LNCaP clone FGC (cell line): ENCODE measurements around the gene TMBIM6.

Experiments
- DNase-seq: peaks from one replicate; pipeline ENCODE4 v3.0.0-alpha.2; 2011; ENCODE audit warnings: low read depth
- H3K4me3 ChIP-seq: 2 replicates; pipeline ENCODE4 v1.5.1; 2011; ENCODE audit warnings: mild to moderate bottlenecking, low read depth, low read length, control low read depth
- CTCF ChIP-seq: IDR thresholded peaks from 2 replicates; pipeline ENCODE4 v1.5.1; 2012; ENCODE audit warnings: mild to moderate bottlenecking; ENCODE audit not compliant: control insufficient read depth, insufficient read depth; ENCODE audit errors: extremely low read depth

TMBIM6 gene

DNA sequence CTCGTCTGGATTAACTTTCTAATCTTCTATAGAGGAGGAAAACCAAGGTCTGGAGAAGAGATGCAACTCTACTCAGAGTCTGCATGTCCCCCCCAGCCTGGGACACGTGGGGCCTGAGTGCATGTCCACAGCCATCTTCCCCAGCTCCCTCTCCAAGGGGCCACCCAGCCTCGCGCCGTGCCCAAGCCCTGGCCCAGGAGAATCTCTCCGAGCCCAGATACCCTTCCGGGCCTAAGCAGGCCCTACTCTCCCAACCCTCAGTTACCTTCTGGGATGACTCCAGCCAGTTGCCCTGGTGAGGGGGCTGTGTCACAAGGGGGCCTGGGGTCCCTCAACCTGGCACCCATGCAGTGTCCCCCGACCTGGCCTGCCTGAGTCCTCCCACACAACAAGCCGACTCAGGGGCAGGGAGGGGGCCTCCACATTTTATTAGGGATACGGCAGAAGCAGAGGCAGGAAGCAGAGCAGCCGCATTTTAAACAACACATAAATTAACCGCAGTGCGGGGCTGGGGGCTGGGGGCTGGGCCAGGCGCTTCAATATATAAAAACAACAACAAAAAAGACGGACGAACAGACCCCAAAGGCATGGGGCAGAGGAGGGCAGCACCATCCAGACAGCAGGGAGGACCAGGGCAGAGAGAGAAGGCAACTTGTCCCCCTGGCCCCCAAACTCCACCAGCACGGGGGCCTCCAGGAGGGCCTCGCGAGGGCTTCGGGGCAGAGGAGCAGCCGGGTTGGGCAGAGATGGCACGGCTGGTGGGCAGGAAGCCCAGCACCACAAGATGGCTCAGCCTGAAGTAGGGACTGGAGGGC, 49.6 kb downstream of the TMBIM6 start:
- DNase-seq, result no peak
- no peak for TF ChIP-seq CTCF
- no peak overlapping the region for H3K4me3 ChIP-seq

- no peak overlapping the region for H3K4me3 ChIP-seq
- no peak for TF ChIP-seq CTCF
- no peak for DNase-seq
Measured at GRCh38 chr12:49791700-49792099, 50.3 kb downstream of the TMBIM6 start.

GRCh38 chr12:49792181-49792970, 51.0 kb downstream of the TMBIM6 start:
- no peak for DNase-seq
- no peak for TF ChIP-seq CTCF
- no peak overlapping the region for H3K4me3 ChIP-seq

DNA sequence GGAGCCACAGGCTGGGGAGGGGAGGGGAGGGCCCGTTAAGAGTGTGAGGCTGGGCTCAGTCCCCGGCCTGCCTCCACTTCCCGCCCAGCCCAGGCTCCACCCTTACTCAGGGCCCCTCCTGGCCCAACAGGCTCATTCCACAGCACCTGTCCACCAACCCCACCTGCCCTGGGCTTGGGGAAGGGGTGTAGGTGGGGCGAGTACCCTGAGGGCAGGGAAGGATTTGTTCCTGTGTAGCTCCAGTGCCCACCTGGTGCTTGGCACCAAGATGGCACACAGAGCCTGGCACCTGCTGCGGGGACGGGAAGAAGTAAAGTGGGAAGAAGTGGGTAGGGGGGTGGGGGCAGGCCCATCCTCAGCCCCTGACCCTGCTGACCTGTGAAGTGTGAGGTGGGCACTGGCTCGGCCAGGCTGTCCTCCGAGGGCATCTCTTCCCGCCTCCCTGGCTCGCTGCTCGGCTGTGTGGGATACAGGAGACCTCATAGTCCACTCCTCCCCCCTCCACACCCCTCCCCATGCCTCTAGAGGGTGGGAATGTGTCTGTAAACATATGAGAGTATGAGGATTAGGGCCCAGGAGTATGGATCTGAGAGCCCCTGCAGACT, 51.7 kb downstream of the TMBIM6 start:
- no peak for DNase-seq
- no peak overlapping the region for H3K4me3 ChIP-seq
- TF ChIP-seq CTCF, result no peak

DNA sequence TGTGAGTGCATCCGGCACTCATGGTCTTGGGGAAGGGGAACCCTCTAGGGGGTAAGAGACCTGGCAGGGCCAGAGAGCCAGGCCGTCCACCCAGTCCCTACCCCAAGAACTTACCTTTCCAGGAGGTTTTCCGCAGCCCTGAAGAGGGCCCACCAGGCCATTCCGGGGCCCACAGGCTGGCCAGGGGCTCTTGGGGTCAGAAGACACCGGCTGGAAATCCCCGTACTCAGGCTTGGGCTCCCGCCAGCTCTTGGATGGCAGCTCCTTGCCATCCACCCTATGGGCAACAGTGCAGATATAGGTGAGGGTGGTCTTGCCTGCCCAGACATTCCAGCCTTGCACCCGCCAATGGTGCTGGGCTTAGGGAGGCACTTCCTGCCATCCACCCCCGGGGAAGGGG, 52.3 kb downstream of the TMBIM6 start:
- H3K4me3 ChIP-seq, result no peak overlapping the region
- TF ChIP-seq CTCF, result no peak
- DNase-seq, result no peak

DNA sequence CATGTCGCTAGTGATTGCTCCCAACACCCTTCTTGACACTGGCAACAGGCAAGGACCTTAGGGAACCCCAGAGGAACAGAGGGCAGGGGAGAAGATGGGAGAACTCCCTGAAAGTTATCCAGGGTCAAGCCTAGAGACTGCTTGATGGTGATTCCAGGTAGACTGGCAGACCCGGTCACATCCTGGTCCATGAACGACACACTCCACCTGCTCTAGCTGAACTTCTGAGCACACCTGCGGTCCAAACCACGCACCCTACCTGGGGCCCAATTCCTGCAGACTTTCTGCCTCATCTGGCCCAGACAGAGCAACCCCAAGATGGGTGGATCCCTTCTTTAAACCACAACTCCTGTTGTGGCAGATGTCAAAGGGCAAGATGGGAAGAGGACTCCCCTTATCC, 52.7 kb downstream of the TMBIM6 start:
- no peak for DNase-seq
- TF ChIP-seq CTCF, result no peak
- no peak overlapping the region for H3K4me3 ChIP-seq
